HepG2 (cell line): ENCODE data around the gene EPB41. TPM values are rescaled to one million over a fixed set of nuclear protein-coding genes. Genes with fewer than 3 reads are reported as not detected.

Source experiments
- CBX1 ChIP-seq: IDR thresholded peaks from one replicate; pipeline ENCODE4 v1.6.1; 2016; ENCODE audit warnings: antibody characterized with exemption, low read depth
- CC2D1A ChIP-seq: sonication (generic); formaldehyde crosslinking; IDR thresholded peaks from 2 replicates; pipeline ENCODE4 v1.8.1; 2023; ENCODE audit warnings: mild to moderate bottlenecking, missing genetic modification reagents
- MTF2 ChIP-seq: sonication (generic); formaldehyde crosslinking; IDR thresholded peaks from 2 replicates; pipeline ENCODE4 v1.5.0; 2020; ENCODE audit warnings: missing genetic modification reagents, borderline replicate concordance
- MXD3 ChIP-seq: IDR thresholded peaks from 2 replicates; pipeline ENCODE4 v1.6.1; 2016; ENCODE audit warnings: mild to moderate bottlenecking, missing biosample characterization, missing genetic modification reagents
- MXI1 ChIP-seq: IDR thresholded peaks from 3 replicates; pipeline ENCODE4 v1.6.1; 2012; ENCODE audit warnings: low read depth, low read length, inconsistent platforms, borderline replicate concordance
- PHF8 ChIP-seq: sonication (generic); formaldehyde crosslinking; IDR thresholded peaks from 2 replicates; pipeline ENCODE4 v1.5.0; 2020; ENCODE audit warnings: missing genetic modification reagents
- PRDM4 ChIP-seq: sonication (generic); formaldehyde crosslinking; IDR thresholded peaks from 2 replicates; pipeline ENCODE4 v1.9.0; 2021; ENCODE audit warnings: missing genetic modification reagents, borderline replicate concordance
- SYNCRIP ChIP-seq: fragments of 200-400 bp; formaldehyde crosslinking; IDR thresholded peaks from 2 replicates; pipeline ENCODE4 v1.6.1; 2018; ENCODE audit warnings: mild to moderate bottlenecking, low read depth, low read length; ENCODE audit not compliant: insufficient read depth
- TP53 ChIP-seq: sonication (generic); formaldehyde crosslinking; conservative IDR thresholded peaks from 2 replicates; pipeline ENCODE4 v1.4.0; 2020; ENCODE audit warnings: missing genetic modification reagents
- WIZ ChIP-seq: sonication (generic); formaldehyde crosslinking; IDR thresholded peaks from 2 replicates; pipeline ENCODE4 v1.5.1; 2020; ENCODE audit warnings: mild to moderate bottlenecking, missing genetic modification reagents
- ZBTB38 ChIP-seq: sonication (generic); formaldehyde crosslinking; IDR thresholded peaks from 2 replicates; pipeline ENCODE4 v1.5.1; 2020; ENCODE audit warnings: mild to moderate bottlenecking, missing genetic modification reagents
- ZNF362 ChIP-seq: sonication (generic); formaldehyde crosslinking; IDR thresholded peaks from 2 replicates; pipeline ENCODE4 v1.4.0; 2020; ENCODE audit warnings: missing genetic modification reagents, mild to moderate bottlenecking, borderline replicate concordance
- ZNF432 ChIP-seq: sonication (generic); formaldehyde crosslinking; IDR thresholded peaks from 2 replicates; pipeline ENCODE4 v1.5.0; 2020; ENCODE audit warnings: missing genetic modification reagents, mild to moderate bottlenecking, borderline replicate concordance
- ZNF460 ChIP-seq: sonication (generic); formaldehyde crosslinking; IDR thresholded peaks from 2 replicates; pipeline ENCODE4 v1.5.1; 2020; ENCODE audit warnings: missing genetic modification reagents, mild to moderate bottlenecking, borderline replicate concordance
- ZNF747 ChIP-seq: sonication (generic); formaldehyde crosslinking; IDR thresholded peaks from 2 replicates; pipeline ENCODE4 v1.8.1; 2023; ENCODE audit warnings: missing genetic modification reagents, mild to moderate bottlenecking, borderline replicate concordance
- ZNF788 ChIP-seq: sonication (generic); formaldehyde crosslinking; IDR thresholded peaks from 2 replicates; pipeline ENCODE4 v1.5.0; 2020; ENCODE audit warnings: mild to moderate bottlenecking, missing genetic modification reagents, borderline replicate concordance
- polyA plus RNA-seq, 8 experiments: library from polyadenylated mRNA; depleted of rRNA in 3 of 8; stranded (reverse) in 7 of 8; unstranded in 1 of 8; fragments of >200 nt; fragmentation: Illumina TruSeq in 4 of 8; extraction: Trizol in 4 of 8; gene quantifications; 2 replicates each; pipeline versions ENCODE4 v1.2.1 to v1.2.3, GENCODE V29; 2011 to 2016; ENCODE audit warnings: low read depth in 4 of 8, missing spikeins in 1 of 8, mixed read lengths in 1 of 8; ENCODE audit not compliant: insufficient read depth in 1 of 8
- total RNA-seq, 5 experiments: library from RNA; depleted of rRNA; stranded (reverse); fragments of >200 nt; fragmentation: Illumina TruSeq; extraction: Trizol; gene quantifications; 2 replicates each; pipeline ENCODE4 v1.2.3, GENCODE V29; 2016; ENCODE audit warnings: low read depth in 1 of 5
- TF ChIP-seq, protein P1 (sequence below): sonication (generic); formaldehyde crosslinking; IDR thresholded peaks from 2 replicates; pipeline ENCODE4 v1.4.0; 2020; ENCODE audit warnings: mild to moderate bottlenecking, missing genetic modification reagents

Gene EPB41
- total and polyA plus RNA-seq, 2 of the 13 experiments (the other 11 are each of a cell fraction or from before 2014, with no cell fraction given), result 34.5 to 46.7 TPM

- TF ChIP-seq, protein P1, sequence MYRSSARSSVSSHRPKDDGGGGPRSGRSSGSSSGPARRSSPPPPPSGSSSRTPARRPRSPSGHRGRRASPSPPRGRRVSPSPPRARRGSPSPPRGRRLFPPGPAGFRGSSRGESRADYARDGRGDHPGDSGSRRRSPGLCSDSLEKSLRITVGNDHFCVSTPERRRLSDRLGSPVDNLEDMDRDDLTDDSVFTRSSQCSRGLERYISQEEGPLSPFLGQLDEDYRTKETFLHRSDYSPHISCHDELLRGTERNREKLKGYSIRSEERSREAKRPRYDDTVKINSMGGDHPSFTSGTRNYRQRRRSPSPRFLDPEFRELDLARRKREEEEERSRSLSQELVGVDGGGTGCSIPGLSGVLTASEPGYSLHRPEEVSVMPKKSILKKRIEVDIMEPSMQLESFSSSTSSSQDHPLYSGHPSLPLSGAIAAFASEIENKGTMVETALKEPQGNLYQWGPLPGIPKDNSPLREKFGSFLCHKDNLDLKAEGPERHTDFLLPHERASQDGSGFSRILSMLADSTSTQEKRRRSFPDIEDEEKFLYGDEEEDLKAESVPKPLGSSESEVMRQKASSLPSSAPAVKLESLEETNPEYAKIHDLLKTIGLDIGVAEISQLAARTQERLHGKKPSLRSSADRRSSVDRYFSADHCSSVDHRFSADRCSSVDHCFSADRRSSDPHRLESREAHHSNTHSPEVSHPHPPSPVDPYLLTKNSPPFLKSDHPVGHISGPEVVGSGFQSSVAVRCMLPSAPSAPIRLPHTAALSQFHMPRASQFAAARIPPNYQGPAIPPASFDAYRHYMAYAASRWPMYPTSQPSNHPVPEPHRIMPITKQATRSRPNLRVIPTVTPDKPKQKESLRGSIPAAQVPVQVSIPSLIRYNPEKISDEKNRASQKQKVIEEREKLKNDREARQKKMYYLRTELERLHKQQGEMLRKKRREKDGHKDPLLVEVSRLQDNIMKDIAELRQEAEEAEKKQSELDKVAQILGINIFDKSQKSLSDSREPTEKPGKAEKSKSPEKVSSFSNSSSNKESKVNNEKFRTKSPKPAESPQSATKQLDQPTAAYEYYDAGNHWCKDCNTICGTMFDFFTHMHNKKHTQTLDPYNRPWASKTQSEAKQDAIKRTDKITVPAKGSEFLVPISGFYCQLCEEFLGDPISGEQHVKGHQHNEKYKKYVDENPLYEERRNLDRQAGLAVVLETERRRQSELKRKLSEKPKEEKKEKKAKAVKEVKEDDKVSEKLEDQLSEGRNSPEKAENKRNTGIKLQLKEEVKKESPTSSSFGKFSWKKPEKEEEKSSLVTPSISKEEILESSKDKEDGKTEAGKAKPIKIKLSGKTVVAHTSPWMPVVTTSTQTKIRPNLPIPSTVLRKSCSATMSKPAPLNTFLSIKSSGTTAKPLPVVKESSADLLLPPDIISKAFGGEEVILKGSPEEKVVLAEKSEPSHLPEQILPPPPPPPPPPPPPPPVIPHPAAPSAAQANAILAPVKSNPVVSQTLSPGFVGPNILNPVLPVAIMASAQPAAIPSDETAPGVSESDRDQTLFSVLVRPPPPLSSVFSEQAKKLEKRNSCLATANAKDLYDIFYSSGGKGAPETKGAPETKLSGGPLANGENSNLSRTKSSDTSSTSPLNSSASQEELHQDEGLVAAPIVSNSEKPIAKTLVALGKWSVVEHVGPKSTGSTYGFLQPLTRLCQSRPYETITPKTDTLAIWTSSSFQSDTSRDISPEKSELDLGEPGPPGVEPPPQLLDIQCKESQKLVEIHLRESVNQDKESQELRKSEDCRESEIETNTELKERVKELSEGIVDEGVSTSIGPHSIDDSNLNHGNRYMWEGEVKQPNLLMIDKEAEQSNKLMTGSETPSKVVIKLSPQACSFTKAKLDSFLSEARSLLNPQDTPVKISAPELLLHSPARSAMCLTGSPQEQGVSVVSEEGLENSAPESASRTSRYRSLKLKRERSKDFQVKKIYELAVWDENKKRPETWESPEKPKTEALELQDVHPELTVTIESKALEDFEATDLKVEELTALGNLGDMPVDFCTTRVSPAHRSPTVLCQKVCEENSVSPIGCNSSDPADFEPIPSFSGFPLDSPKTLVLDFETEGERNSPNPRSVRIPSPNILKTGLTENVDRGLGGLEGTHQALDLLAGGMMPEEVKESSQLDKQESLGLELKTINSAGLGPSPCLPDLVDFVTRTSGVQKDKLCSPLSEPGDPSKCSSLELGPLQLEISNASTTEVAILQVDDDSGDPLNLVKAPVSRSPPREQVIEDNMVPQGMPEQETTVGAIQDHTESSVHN (CRISPR knock-in tag), result no peak
- no peak for TF ChIP-seq TP53
- TF ChIP-seq PHF8 (CRISPR knock-in tag), result no peak
- no peak for TF ChIP-seq WIZ
- TF ChIP-seq CBX1, result no peak
- TF ChIP-seq PRDM4 (CRISPR knock-in tag), result no peak
- no peak for TF ChIP-seq CC2D1A (CRISPR knock-in tag)
- no peak for TF ChIP-seq MXI1
- TF ChIP-seq ZNF460 (CRISPR knock-in tag), result no peak
- TF ChIP-seq ZNF432 (CRISPR knock-in tag), result no peak
- no peak for TF ChIP-seq ZNF362
- 0 out of 2 replicates have a peak, but pooled peaks have one; percentile 17 for TF ChIP-seq ZBTB38 (CRISPR knock-in tag)
- no peak for TF ChIP-seq ZNF747 (CRISPR knock-in tag)
- TF ChIP-seq ZNF788 (CRISPR knock-in tag), result peak; percentile 67; the same call in 1 of the 2 replicates
- no peak for TF ChIP-seq MTF2 (CRISPR knock-in tag)
- TF ChIP-seq MXD3 (CRISPR knock-in tag), result no peak
- no peak for TF ChIP-seq SYNCRIP
These were observed 32.2 kb upstream of the EPB41 start (continued) for GRCh38 chr1:28882009-28882628.
